Activated CD8-positive, alpha-beta memory T cell treated with anti-CD3 and anti-CD28 coated beads for 24 hours (primary cell): ENCODE results near the gene P3H3.

Experiments
- DNase-seq: peaks from one replicate; pipeline ENCODE4 v3.0.0-alpha.2; 2020

Gene P3H3

GRCh38 chr12:6828781-6829535, 751 bp downstream of the P3H3 start:
- DNase-seq = peak; percentile 76

GRCh38 chr12:6829536-6830220, 1.5 kb downstream of the P3H3 start:
- no peak for DNase-seq

GRCh38 chr12:6830286-6830890, 2.2 kb downstream of the P3H3 start:
- no peak for DNase-seq

GRCh38 chr12:6830999-6831398, 2.8 kb downstream of the P3H3 start:
- no peak for DNase-seq

GRCh38 chr12:6831450-6831995, 3.3 kb downstream of the P3H3 start:
- DNase-seq = no peak

- no peak for DNase-seq
Observed at GRCh38 chr12:6832125-6832524, 3.9 kb downstream of the P3H3 start.

- no peak for DNase-seq
Observed at GRCh38 chr12:6833189-6833890, 5.1 kb downstream of the P3H3 start.

- DNase-seq = no peak
Observed at GRCh38 chr12:6834254-6834653, 6.0 kb downstream of the P3H3 start.

GRCh38 chr12:6834873-6835272, 6.7 kb downstream of the P3H3 start:
- no peak for DNase-seq

- no peak for DNase-seq
Observed at GRCh38 chr12:6836851-6837250, 8.6 kb downstream of the P3H3 start.

GRCh38 chr12:6837370-6838060, 9.3 kb downstream of the P3H3 start:
- no peak for DNase-seq

GRCh38 chr12:6838854-6839253, 10.6 kb downstream of the P3H3 start:
- no peak for DNase-seq

GRCh38 chr12:6839482-6840201, 11.4 kb downstream of the P3H3 start:
- DNase-seq = no peak

- DNase-seq = no peak
Observed at GRCh38 chr12:6840330-6840729, 12.1 kb downstream of the P3H3 start.

- DNase-seq = no peak
Observed at GRCh38 chr12:6840761-6841515, 12.7 kb downstream of the P3H3 start, which contains the start of gene GNB3. Gene GNB3 (plus strand): TSS chr12:6840925. CDS start chr12:6841288, 363 bp downstream.

GRCh38 chr12:6842075-6842474, 13.9 kb downstream of the P3H3 start:
- no peak for DNase-seq

GRCh38 chr12:6843118-6843902, 15.1 kb downstream of the P3H3 start:
- no peak for DNase-seq

- DNase-seq = no peak
Observed at GRCh38 chr12:6845395-6845794, 17.2 kb downstream of the P3H3 start.

- no peak for DNase-seq
Observed at GRCh38 chr12:6846316-6846869, 18.2 kb downstream of the P3H3 start.

GRCh38 chr12:6847676-6848075, 19.5 kb downstream of the P3H3 start:
- DNase-seq = no peak
